Prostate gland (tissue), 2 donors: Measurements from ENCODE around the gene ARHGEF17. TPM values are rescaled to one million over a fixed set of nuclear protein-coding genes. Genes with fewer than 3 reads are reported as not detected.

Experiments
- DNase-seq: peaks from one replicate; pipeline ENCODE4 v3.0.0-alpha.2; 2019; ENCODE audit warnings: low spot score
- H3K27ac ChIP-seq, 2 donors: fragments of 200-600 bp; sonication (generic); 2 replicates each; pipeline ENCODE4 v1.5.1; 2017 to 2019
- H3K27me3 ChIP-seq: fragments of 200-600 bp; sonication (generic); replicated peaks from 2 replicates; pipeline ENCODE4 v1.5.1; 2019; ENCODE audit not compliant: insufficient read depth
- H3K36me3 ChIP-seq, 2 donors: fragments of 200-600 bp; sonication (generic); 1 replicate in 1 of 2; 2 replicates in 1 of 2; pipeline versions ENCODE4 v1.5.1 to v1.8.1; 2017 to 2019
- H3K4me1 ChIP-seq: fragments of 200-600 bp; sonication (generic); replicated peaks from 2 replicates; pipeline ENCODE4 v1.5.1; 2019
- H3K4me3 ChIP-seq, 2 donors: fragments of 200-600 bp; sonication (generic); 2 replicates each; pipeline ENCODE4 v1.5.1; 2017 to 2019
- H3K9me3 ChIP-seq: fragments of 200-600 bp; sonication (generic); 2 replicates; pipeline ENCODE4 v1.5.1; 2017
- POLR2A ChIP-seq: fragments of 450-650 bp; IDR thresholded peaks from one replicate; pipeline ENCODE4 v1.6.1; 2016; ENCODE audit warnings: antibody characterized with exemption, mild to moderate bottlenecking
- POLR2AphosphoS5 ChIP-seq: sonication (generic); formaldehyde crosslinking; IDR thresholded peaks from one replicate; pipeline ENCODE4 v1.6.1; 2017; ENCODE audit warnings: antibody characterized with exemption
- WGBS: methylation state at CpG from one replicate; pipeline ENCODE4 v1.1.5; 2018; 5-methylcytosine and 5-hydroxymethylcytosine counted together
- intact Hi-C: fragments of 100-400 bp; cut with DNase I; formaldehyde crosslinking; loops from one replicate; pipeline ENCODE4 v1.14.2; 2022
- total RNA-seq, 2 donors: library from RNA; depleted of rRNA; stranded (reverse); fragments of >200 nt; gene quantifications; one replicate each; pipeline ENCODE4 v1.1.0, GENCODE V29; 2016
- TF ChIP-seq, protein P1 (sequence below), 4 experiments: fragments of 200-600 bp in 2 of 4; fragments of 450-650 bp in 2 of 4; sonication (generic) in 2 of 4; IDR thresholded peaks; 1 replicate in 3 of 4; 2 replicates in 1 of 4; pipeline ENCODE4 v1.5.1; 2016 to 2019; ENCODE audit warnings: antibody characterized with exemption in 4 of 4, mild to moderate bottlenecking in 2 of 4, moderate library complexity in 2 of 4

ARHGEF17 gene
- total RNA-seq, 2 donors from 2014 or later: 34.0 to 66.9 TPM

DNA sequence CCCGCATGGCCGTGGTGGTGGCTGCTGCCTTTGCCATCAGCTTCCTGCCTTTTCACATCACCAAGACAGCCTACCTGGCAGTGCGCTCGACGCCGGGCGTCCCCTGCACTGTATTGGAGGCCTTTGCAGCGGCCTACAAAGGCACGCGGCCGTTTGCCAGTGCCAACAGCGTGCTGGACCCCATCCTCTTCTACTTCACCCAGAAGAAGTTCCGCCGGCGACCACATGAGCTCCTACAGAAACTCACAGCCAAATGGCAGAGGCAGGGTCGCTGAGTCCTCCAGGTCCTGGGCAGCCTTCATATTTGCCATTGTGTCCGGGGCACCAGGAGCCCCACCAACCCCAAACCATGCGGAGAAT is 10.9 kb upstream of the ARHGEF17 start:
- no peak for DNase-seq
- Histone ChIP-seq H3K9me3 (no peaks in the 10 kb centered on the region), H3K27ac (no peak overlapping the region), H3K4me1 (no peaks in the 10 kb centered on the region), H3K27me3 (no peaks in the 10 kb centered on the region), H3K4me3 (no peak overlapping the region), H3K36me3 (no peaks in the 10 kb centered on the region)
- intact Hi-C loops: loop anchor here (5.0 kb wide), 1 partner anchor 80 kb away; the partner anchor contains the start of gene RELT
- WGBS: 92% methylated on average over 17 of the region's 18 CpGs
- TF ChIP-seq POLR2AphosphoS5: no peak
- TF ChIP-seq, protein P1, sequence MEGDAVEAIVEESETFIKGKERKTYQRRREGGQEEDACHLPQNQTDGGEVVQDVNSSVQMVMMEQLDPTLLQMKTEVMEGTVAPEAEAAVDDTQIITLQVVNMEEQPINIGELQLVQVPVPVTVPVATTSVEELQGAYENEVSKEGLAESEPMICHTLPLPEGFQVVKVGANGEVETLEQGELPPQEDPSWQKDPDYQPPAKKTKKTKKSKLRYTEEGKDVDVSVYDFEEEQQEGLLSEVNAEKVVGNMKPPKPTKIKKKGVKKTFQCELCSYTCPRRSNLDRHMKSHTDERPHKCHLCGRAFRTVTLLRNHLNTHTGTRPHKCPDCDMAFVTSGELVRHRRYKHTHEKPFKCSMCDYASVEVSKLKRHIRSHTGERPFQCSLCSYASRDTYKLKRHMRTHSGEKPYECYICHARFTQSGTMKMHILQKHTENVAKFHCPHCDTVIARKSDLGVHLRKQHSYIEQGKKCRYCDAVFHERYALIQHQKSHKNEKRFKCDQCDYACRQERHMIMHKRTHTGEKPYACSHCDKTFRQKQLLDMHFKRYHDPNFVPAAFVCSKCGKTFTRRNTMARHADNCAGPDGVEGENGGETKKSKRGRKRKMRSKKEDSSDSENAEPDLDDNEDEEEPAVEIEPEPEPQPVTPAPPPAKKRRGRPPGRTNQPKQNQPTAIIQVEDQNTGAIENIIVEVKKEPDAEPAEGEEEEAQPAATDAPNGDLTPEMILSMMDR (IDR thresholded peaks at IDR 0.05): no peak
- no peak for TF ChIP-seq POLR2A

DNA sequence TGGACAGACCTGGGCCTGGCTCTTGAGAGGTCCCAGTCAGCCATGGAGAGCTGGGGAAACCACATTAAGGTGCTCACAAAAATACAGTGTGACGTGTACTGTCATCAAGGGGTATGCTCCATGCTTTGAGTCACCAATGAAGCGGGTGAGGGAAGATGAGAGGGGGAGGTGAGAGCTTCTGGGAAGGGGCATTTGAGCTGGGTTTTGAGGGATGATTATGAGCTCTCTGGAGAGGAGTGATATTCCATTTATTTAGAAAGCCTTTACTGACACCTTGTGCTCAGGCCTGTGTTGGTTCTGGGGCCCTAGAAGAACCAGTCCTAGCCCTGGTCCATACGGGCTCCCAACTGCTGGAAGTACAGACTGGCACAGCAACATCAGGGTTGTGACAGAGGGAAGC is 10.4 kb upstream of the ARHGEF17 start:
- no peak for DNase-seq
- TF ChIP-seq POLR2AphosphoS5 (no peak), POLR2A (no peak)
- TF ChIP-seq, protein P1 (IDR thresholded peaks at IDR 0.05): no peak
- Histone ChIP-seq H3K4me1 (no peaks in the 10 kb centered on the region), H3K27me3 (no peaks in the 10 kb centered on the region), H3K27ac (no peak overlapping the region), H3K9me3 (no peaks in the 10 kb centered on the region), H3K36me3 (no peaks in the 10 kb centered on the region), H3K4me3 (no peak overlapping the region)
- intact Hi-C loops: loop anchor here (5.0 kb wide), 1 partner anchor 80 kb away; the partner anchor contains the start of gene RELT
- 90% methylated on average over 3 of the region's 3 CpGs for WGBS

DNA sequence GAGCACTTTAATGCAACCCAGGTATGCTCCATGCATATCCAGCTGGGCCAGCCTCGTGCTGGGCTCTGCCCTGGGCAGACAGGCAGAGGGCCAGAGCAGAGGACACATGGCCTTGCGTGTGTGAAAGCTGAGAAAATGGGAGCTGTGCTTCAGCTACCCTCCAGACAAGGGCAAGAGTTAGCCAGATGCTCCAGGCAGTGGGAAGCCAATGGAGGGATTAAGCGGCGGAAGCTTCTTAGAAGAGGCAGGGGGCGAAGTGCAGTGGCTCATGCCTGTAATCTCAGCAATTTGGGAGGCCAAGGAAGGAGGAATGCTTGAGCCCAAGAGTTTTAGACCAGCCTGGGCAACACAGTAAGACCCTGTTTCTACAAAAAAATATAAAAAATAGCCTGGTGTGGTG is 9.8 kb upstream of the ARHGEF17 start:
- Histone ChIP-seq H3K4me1 (no peaks in the 10 kb centered on the region), H3K4me3 (no peak overlapping the region), H3K27ac (no peak overlapping the region), H3K27me3 (no peaks in the 10 kb centered on the region), H3K36me3 (no peaks in the 10 kb centered on the region), H3K9me3 (no peaks in the 10 kb centered on the region)
- WGBS: 88% methylated on average over 5 of the region's 5 CpGs
- intact Hi-C loops: loop anchor here (5.0 kb wide), 1 partner anchor 79 kb away; the partner anchor contains the start of gene RELT
- DNase-seq: no peak
- TF ChIP-seq POLR2A: no peak
- TF ChIP-seq, protein P1 (IDR thresholded peaks at IDR 0.05): no peak
- TF ChIP-seq POLR2AphosphoS5: no peak

DNA sequence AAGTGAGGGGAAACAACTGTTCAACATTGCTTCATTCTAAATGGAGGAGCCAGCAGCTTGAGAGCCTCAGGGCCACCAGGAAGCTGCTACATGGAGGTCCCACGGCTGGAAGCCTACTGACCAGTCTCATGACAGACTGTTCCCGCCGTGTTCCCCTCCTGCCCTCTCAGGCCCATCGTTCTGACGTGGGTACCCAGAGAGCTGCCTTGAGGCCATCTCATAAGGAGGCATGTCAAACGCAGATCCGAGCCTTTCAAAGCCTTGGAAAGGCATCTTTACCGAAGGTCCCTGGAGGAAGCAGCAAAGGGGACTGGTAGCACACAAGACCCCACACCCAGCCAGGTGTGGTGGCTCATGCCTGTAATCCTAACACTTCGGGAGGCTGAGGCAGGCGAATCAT is 8.3 kb upstream of the ARHGEF17 start:
- Histone ChIP-seq H3K36me3 (no peaks in the 10 kb centered on the region), H3K9me3 (no peaks in the 10 kb centered on the region), H3K27me3 (no peaks in the 10 kb centered on the region), H3K4me1 (no peaks in the 10 kb centered on the region), H3K27ac (no peak overlapping the region), H3K4me3 (no peak overlapping the region)
- WGBS: 81% methylated on average over 10 of the region's 10 CpGs
- TF ChIP-seq POLR2A (no peak), POLR2AphosphoS5 (no peak)
- TF ChIP-seq, protein P1 (IDR thresholded peaks at IDR 0.05): no peak
- intact Hi-C loops: loop anchor here (5.0 kb wide), 1 partner anchor 78 kb away; the partner anchor contains the start of gene RELT
- DNase-seq: no peak

DNA sequence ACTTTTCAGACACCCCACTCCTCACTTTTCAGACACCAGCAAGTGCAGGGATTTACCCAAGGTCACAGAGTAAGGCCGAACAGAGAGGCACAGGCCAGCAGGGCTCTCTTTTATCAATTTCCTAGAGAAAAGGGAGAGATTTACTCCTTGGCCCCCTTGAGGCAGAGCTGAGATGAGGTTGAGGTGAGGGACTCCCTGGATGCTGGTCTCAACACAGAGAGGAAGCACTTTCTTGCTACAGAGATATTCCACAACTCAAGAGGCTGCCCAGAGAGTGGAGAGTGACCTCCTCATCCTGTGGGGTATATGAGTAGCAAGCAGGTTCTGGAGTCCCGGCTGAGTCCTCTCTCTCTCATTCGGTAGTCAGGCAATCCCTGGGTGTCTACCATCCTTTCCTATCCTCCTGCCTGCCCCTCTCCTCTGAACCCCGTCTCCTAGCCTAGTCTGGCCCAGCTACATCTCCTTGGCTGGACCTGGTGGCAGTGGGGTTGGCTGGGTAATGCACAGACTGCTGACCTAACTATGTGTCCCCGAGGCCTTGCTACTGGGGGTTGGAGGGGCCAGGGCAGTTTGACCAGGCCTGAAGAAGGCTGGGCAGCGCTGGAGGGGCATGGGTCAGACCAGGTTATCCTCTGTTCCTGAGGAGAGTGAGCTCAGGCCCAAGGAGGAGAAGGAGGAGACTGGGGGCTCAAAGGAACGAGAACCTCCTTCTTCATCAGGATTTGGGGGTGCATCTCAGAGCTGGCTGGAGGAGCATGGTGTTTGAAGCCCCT is 1.8 kb upstream of the ARHGEF17 start:
- no peaks in the 10 kb centered on the region for H3K27me3 ChIP-seq
- no peaks in the 10 kb centered on the region for H3K9me3 ChIP-seq
- no peak for DNase-seq
- TF ChIP-seq, protein P1 (IDR thresholded peaks at IDR 0.05): no peak
- TF ChIP-seq POLR2A (no peak), POLR2AphosphoS5 (no peak)
- peaks cover 1% of the 10 kb centered on the region for H3K4me1 ChIP-seq
- H3K4me3 ChIP-seq: no peak overlapping the region
- 77% methylated on average over 7 of the region's 7 CpGs for WGBS
- intact Hi-C loops: loop anchor here (5.0 kb wide), 1 partner anchor 86 kb away; no protein-coding TSS in a partner anchor
- no peak overlapping the region for H3K27ac ChIP-seq
- no peaks in the 10 kb centered on the region for H3K36me3 ChIP-seq
